CD14-positive monocyte (primary cell): ENCODE data around the gene SIRPA. TPM values are rescaled to one million over a fixed set of nuclear protein-coding genes. Genes with fewer than 3 reads are reported as not detected.
A peak's percentile ranks its signal among the peaks of the same experiment; 100 is the strongest.

ENCODE experiments used
- DNase-seq, 3 donors: peaks; one replicate each; pipeline ENCODE4 v3.0.0-alpha.2; 2011 to 2022
- H2AFZ ChIP-seq: 2 replicates; pipeline ENCODE4 v1.6.0; 2012; ENCODE audit warnings: mild to moderate bottlenecking, low read depth, low read length, inconsistent platforms; ENCODE audit not compliant: insufficient read depth, poor library complexity, severe bottlenecking
- H3K27ac ChIP-seq, 2 donors: 1 replicate in 1 of 2; 2 replicates in 1 of 2; pipeline ENCODE4 v1.5.1; 2012 to 2013; ENCODE audit warnings: low read length in 2 of 2, control low read depth in 1 of 2, inconsistent platforms in 1 of 2, low read depth in 1 of 2, mild to moderate bottlenecking in 1 of 2
- H3K27me3 ChIP-seq, 2 donors: one replicate each; pipeline versions ENCODE4 v1.6.0 to v1.6.1; 2011 to 2013; ENCODE audit warnings: low read length in 2 of 2; ENCODE audit not compliant: control insufficient read depth in 2 of 2, insufficient read depth in 2 of 2
- H3K36me3 ChIP-seq, 2 donors: replicated peaks in 1 of 2; 1 replicate in 1 of 2; 2 replicates in 1 of 2; pipeline versions ENCODE4 v1.5.1 to v1.6.1; 2012 to 2013; ENCODE audit warnings: low read length in 2 of 2, control low read depth in 1 of 2, inconsistent platforms in 1 of 2, mild to moderate bottlenecking in 1 of 2; ENCODE audit not compliant: insufficient read depth in 2 of 2, control insufficient read depth in 1 of 2
- H3K4me1 ChIP-seq, 2 donors: 1 replicate in 1 of 2; 2 replicates in 1 of 2; pipeline versions ENCODE4 v1.5.1 to v1.6.1; 2012 to 2013; ENCODE audit warnings: low read length in 2 of 2, control low read depth in 1 of 2, inconsistent platforms in 1 of 2, mild to moderate bottlenecking in 1 of 2, moderate library complexity in 1 of 2; ENCODE audit not compliant: insufficient read depth in 2 of 2, control insufficient read depth in 1 of 2
- H3K4me2 ChIP-seq: replicated peaks from 2 replicates; pipeline ENCODE3; 2012; ENCODE audit warnings: low read length, moderate library complexity, mild to moderate bottlenecking; ENCODE audit not compliant: poor library complexity, severe bottlenecking; ENCODE audit errors: extremely low read depth
- H3K4me3 ChIP-seq, 3 experiments: fragments of 200-600 bp in 1 of 3; sonication (generic) in 1 of 3; replicated peaks in 1 of 3; 1 replicate in 2 of 3; 2 replicates in 1 of 3; pipeline ENCODE4 v1.5.1; 2011 to 2013; ENCODE audit warnings: low read length in 3 of 3, mild to moderate bottlenecking in 3 of 3, control low read depth in 2 of 3, low read depth in 2 of 3, inconsistent platforms in 1 of 3, moderate library complexity in 1 of 3
- H3K79me2 ChIP-seq: 2 replicates; pipeline ENCODE4 v1.6.0; 2012; ENCODE audit warnings: mild to moderate bottlenecking, control low read depth, inconsistent platforms, low read length, moderate library complexity; ENCODE audit not compliant: insufficient read depth
- H3K9ac ChIP-seq: 2 replicates; pipeline ENCODE4 v1.6.0; 2017; ENCODE audit warnings: low read length, mild to moderate bottlenecking; ENCODE audit not compliant: insufficient read depth, poor library complexity, severe bottlenecking
- H3K9me3 ChIP-seq, 2 donors: replicated peaks in 1 of 2; 1 replicate in 1 of 2; 2 replicates in 1 of 2; pipeline versions ENCODE4 v1.5.1 to v1.6.1; 2012 to 2013; ENCODE audit warnings: low read length in 2 of 2, control low read depth in 1 of 2; ENCODE audit not compliant: control insufficient read depth in 1 of 2, insufficient read depth in 1 of 2
- H4K20me1 ChIP-seq: 2 replicates; pipeline ENCODE4 v1.6.0; 2012; ENCODE audit warnings: mild to moderate bottlenecking, low read length, control low read depth, moderate library complexity; ENCODE audit not compliant: insufficient read depth
- H3K27ac Mint-ChIP-seq, 7 donors: one replicate each; pipeline ENCODE4 v1.8.0; 2020; ENCODE audit warnings: mild to moderate bottlenecking in 7 of 7, mixed read lengths in 7 of 7, moderate library complexity in 6 of 7, inconsistent platforms in 2 of 7
- H3K27me3 Mint-ChIP-seq, 3 donors: one replicate each; pipeline ENCODE4 v1.8.0; 2021 to 2022; ENCODE audit warnings: low read depth in 3 of 3, mild to moderate bottlenecking in 3 of 3, mixed read lengths in 3 of 3, moderate library complexity in 3 of 3, inconsistent platforms in 1 of 3
- H3K36me3 Mint-ChIP-seq, 2 donors: one replicate each; pipeline ENCODE4 v1.8.0; 2020; ENCODE audit warnings: mixed read lengths in 2 of 2, inconsistent platforms in 1 of 2, mild to moderate bottlenecking in 1 of 2
- H3K4me1 Mint-ChIP-seq: one replicate; pipeline ENCODE4 v1.8.0; 2020; ENCODE audit warnings: mild to moderate bottlenecking, mixed read lengths
- H3K4me3 Mint-ChIP-seq, 2 donors: one replicate each; pipeline ENCODE4 v1.8.0; 2020; ENCODE audit warnings: mild to moderate bottlenecking in 2 of 2, mixed read lengths in 2 of 2, moderate library complexity in 1 of 2
- H3K9me3 Mint-ChIP-seq, 7 donors: one replicate each; pipeline ENCODE4 v1.8.0; 2020 to 2022; ENCODE audit warnings: mixed read lengths in 7 of 7, mild to moderate bottlenecking in 6 of 7, moderate library complexity in 6 of 7, inconsistent platforms in 2 of 7
- WGBS: methylation state at CpG from one replicate; pipeline ENCODE4 v1.1.5; 2013; ENCODE audit warnings: missing lambda C conversion rate; ENCODE audit not compliant: insufficient coverage; 5-methylcytosine and 5-hydroxymethylcytosine counted together
- intact Hi-C, 2 donors: fragments of 100-400 bp; cut with micrococcal nuclease; formaldehyde crosslinking; loops; one replicate each; pipeline versions ENCODE4 v1.15.0 to v1.15.1; 2023
- polyA plus RNA-seq, 3 donors: library from polyadenylated mRNA; depleted of rRNA in 1 of 3; unstranded in 2 of 3; stranded (reverse) in 1 of 3; fragments of 300-500 nt in 2 of 3; fragments of >200 nt in 1 of 3; fragmentation: Illumina TruSeq in 2 of 3; gene quantifications; 1 replicate in 2 of 3; 2 replicates in 1 of 3; pipeline ENCODE4 v1.2.3, GENCODE V29; 2012 to 2021
- TF ChIP-seq, protein P1 (sequence below): fragments of 200-600 bp; IDR thresholded peaks from one replicate; pipeline ENCODE4 v1.8.0; 2022; ENCODE audit warnings: antibody characterized with exemption, mild to moderate bottlenecking

Gene SIRPA
- polyA plus RNA-seq, 3 donors = 28.4 to 126 (median 58.3) TPM

DNA sequence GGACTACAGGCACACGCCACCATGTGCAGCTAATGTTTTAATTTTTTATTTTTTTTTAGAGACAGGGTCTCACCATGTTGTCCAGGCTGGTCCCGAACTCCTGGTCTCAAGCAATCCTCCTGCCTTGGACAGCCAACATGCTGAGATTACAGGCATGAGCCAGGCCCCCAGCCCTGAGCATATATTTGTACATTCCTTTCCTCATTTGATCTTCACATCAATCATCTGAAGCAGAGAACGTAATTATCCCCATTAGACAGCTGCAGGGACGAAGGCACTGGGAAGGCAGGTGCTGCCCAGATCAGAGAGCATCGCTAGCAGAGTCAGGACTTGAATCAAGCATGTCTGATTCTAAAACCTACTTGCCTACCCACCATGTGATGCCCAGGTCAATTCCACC is 41.0 kb upstream of the SIRPA start:
- peak overlapping the region in 6 of 7 donors; percentile 58 to 93 (median 87) for H3K27ac Mint-ChIP-seq
- no peaks in the 10 kb centered on the region for H3K9me3 Mint-ChIP-seq
- Histone ChIP-seq H3K36me3 (no peaks in the 10 kb centered on the region), H3K79me2 (no peaks in the 10 kb centered on the region), H3K27ac (peak overlapping the region in 1 of 2 donors; percentile 35), H3K9ac (no peak overlapping the region), H2AFZ (no peak overlapping the region), H4K20me1 (no peaks in the 10 kb centered on the region), H3K4me3 (no peak overlapping the region), H3K27me3 (no peaks in the 10 kb centered on the region), H3K4me2 (no peak overlapping the region), H3K9me3 (no peaks in the 10 kb centered on the region), H3K4me1 (peaks cover 81 to 86% of the 10 kb centered on the region in 2 donors)
- WGBS = 95% methylated on average over 4 of the region's 5 CpGs
- intact Hi-C loops = loop anchor here in 1 of 2 donors (5.0 kb wide), 1 partner anchor 33 kb away; no protein-coding TSS in a partner anchor
- TF ChIP-seq, protein P1, sequence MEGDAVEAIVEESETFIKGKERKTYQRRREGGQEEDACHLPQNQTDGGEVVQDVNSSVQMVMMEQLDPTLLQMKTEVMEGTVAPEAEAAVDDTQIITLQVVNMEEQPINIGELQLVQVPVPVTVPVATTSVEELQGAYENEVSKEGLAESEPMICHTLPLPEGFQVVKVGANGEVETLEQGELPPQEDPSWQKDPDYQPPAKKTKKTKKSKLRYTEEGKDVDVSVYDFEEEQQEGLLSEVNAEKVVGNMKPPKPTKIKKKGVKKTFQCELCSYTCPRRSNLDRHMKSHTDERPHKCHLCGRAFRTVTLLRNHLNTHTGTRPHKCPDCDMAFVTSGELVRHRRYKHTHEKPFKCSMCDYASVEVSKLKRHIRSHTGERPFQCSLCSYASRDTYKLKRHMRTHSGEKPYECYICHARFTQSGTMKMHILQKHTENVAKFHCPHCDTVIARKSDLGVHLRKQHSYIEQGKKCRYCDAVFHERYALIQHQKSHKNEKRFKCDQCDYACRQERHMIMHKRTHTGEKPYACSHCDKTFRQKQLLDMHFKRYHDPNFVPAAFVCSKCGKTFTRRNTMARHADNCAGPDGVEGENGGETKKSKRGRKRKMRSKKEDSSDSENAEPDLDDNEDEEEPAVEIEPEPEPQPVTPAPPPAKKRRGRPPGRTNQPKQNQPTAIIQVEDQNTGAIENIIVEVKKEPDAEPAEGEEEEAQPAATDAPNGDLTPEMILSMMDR = no peak
- no peaks in the 10 kb centered on the region for H3K27me3 Mint-ChIP-seq
- H3K36me3 Mint-ChIP-seq = peaks cover 0 to 4% of the 10 kb centered on the region in 2 donors
- H3K4me3 Mint-ChIP-seq = no peak overlapping the region
- peaks cover 81% of the 10 kb centered on the region for H3K4me1 Mint-ChIP-seq
- DNase-seq = no peak

DNA sequence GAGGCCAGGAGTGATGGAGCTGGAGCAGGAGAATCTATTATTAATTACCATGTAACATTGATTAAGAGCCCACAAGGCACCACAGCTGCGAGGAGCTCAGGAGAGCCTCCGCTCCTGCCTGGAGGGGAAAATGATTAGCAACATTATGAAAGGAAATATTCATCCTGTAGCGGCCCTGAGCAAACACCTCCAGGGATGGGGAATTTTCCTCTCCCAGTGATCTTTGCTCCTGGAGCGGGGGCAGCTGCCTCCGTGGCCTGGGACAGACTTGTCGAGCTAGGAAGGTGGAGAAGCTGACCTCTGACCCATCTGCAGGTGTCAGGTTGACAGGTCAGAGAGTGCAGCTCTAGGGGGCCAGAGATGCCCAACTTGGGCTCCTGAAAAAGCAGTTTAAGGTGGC is 40.1 kb upstream of the SIRPA start:
- peaks cover 0 to 7% of the 10 kb centered on the region in 2 donors for H3K36me3 Mint-ChIP-seq
- H3K9me3 Mint-ChIP-seq = no peaks in the 10 kb centered on the region
- H3K9ac ChIP-seq = no peak overlapping the region
- H3K27ac Mint-ChIP-seq = peak overlapping the region in 2 of 7 donors; percentile 50 to 68
- H2AFZ ChIP-seq = no peak overlapping the region
- TF ChIP-seq, protein P1 = no peak
- H3K4me1 ChIP-seq = peaks cover 75 to 82% of the 10 kb centered on the region in 2 donors
- H3K4me2 ChIP-seq = no peak overlapping the region
- no peaks in the 10 kb centered on the region for H3K27me3 Mint-ChIP-seq
- H3K27me3 ChIP-seq = no peaks in the 10 kb centered on the region
- no peaks in the 10 kb centered on the region for H3K9me3 ChIP-seq
- intact Hi-C loops = no loop called here
- DNase-seq = no peak
- no peak overlapping the region for H3K27ac ChIP-seq
- H4K20me1 ChIP-seq = no peaks in the 10 kb centered on the region
- 100% methylated on average over 3 of the region's 6 CpGs for WGBS
- no peaks in the 10 kb centered on the region for H3K79me2 ChIP-seq
- no peak overlapping the region for H3K4me3 Mint-ChIP-seq
- H3K4me1 Mint-ChIP-seq = peaks cover 83% of the 10 kb centered on the region
- H3K36me3 ChIP-seq = no peaks in the 10 kb centered on the region
- H3K4me3 ChIP-seq = no peak overlapping the region
